B cell (primary cell): ENCODE measurements around the gene GPR176. TPM values are rescaled to one million over a fixed set of nuclear protein-coding genes. Genes with fewer than 3 reads are reported as not detected.

Experiments used
- ATAC-seq: fragments of 200-7000 bp; cut with Tn5 transposase; one replicate; pipeline ENCODE4 v1.10.0; 2021; ENCODE audit warnings: low read depth, mild to moderate bottlenecking, moderate number of reproducible peaks, moderate library complexity
- CTCF ChIA-PET: fragments of 350-600 bp; sonication (Branson Sonifier 250); formaldehyde crosslinking; loops from one replicate; lab custom pipeline; 2021; ENCODE audit warnings: antibody characterized with exemption, inconsistent platforms; lab: Charles Lee
- POLR2A ChIA-PET: fragments of 350-600 bp; sonication (Branson Sonifier 250); formaldehyde crosslinking; loops from one replicate; lab custom pipeline; 2021; ENCODE audit warnings: antibody characterized with exemption; lab: Charles Lee
- DNase-seq: peaks from one replicate; pipeline ENCODE4 v3.0.0; 2013
- H2AFZ ChIP-seq: 2 replicates; pipeline ENCODE4 v1.6.1; 2012; ENCODE audit warnings: mild to moderate bottlenecking, low read depth, low read length; ENCODE audit not compliant: insufficient read depth, poor library complexity, severe bottlenecking
- H3K27ac ChIP-seq, 2 donors: 1 replicate in 1 of 2; 2 replicates in 1 of 2; pipeline ENCODE4 v1.5.1; 2012 to 2013; ENCODE audit warnings: low read length in 2 of 2, mild to moderate bottlenecking in 2 of 2, moderate library complexity in 1 of 2
- H3K27me3 ChIP-seq, 4 experiments: fragments of 200-600 bp in 1 of 4; sonication (generic) in 1 of 4; replicated peaks in 1 of 4; 1 replicate in 2 of 4; 2 replicates in 2 of 4; pipeline versions ENCODE4 v1.6.1 to v1.7.0; 2013 to 2016; ENCODE audit warnings: low read length in 3 of 4, mild to moderate bottlenecking in 2 of 4, mixed read lengths in 1 of 4, moderate library complexity in 1 of 4; ENCODE audit not compliant: insufficient read depth in 4 of 4, control insufficient read depth in 3 of 4; ENCODE audit errors: control extremely low read depth in 1 of 4
- H3K36me3 ChIP-seq, 2 experiments: replicated peaks in 1 of 2; 1 replicate in 1 of 2; 2 replicates in 1 of 2; pipeline versions ENCODE4 v1.6.1 to v1.7.1; 2013; ENCODE audit warnings: low read length in 1 of 2; ENCODE audit not compliant: insufficient read depth in 2 of 2, control insufficient read depth in 1 of 2; ENCODE audit errors: control extremely low read depth in 1 of 2, extremely low read depth in 1 of 2
- H3K4me1 ChIP-seq, 2 donors: fragments of 200-600 bp in 1 of 2; sonication (generic) in 1 of 2; 1 replicate in 1 of 2; 2 replicates in 1 of 2; pipeline versions ENCODE4 v1.5.1 to v1.6.1; 2013 to 2017; ENCODE audit warnings: low read length in 2 of 2; ENCODE audit not compliant: control insufficient read depth in 2 of 2, insufficient read depth in 2 of 2
- H3K4me2 ChIP-seq: replicated peaks from 2 replicates; pipeline ENCODE3; 2012; ENCODE audit warnings: mild to moderate bottlenecking, low read depth, low read length; ENCODE audit not compliant: poor library complexity, severe bottlenecking
- H3K4me3 ChIP-seq, 5 experiments: fragments of 200-600 bp in 1 of 5; sonication (generic) in 1 of 5; 1 replicate in 3 of 5; 2 replicates in 2 of 5; pipeline versions ENCODE4 v1.5.1 to v1.7.0; 2011 to 2016; ENCODE audit warnings: low read length in 4 of 5, mild to moderate bottlenecking in 4 of 5, low read depth in 2 of 5, control low read depth in 1 of 5, moderate library complexity in 1 of 5; ENCODE audit not compliant: insufficient read depth in 1 of 5; ENCODE audit errors: control extremely low read depth in 1 of 5, extremely low read depth in 1 of 5
- H3K79me2 ChIP-seq: fragments of 200-600 bp; sonication (generic); one replicate; pipeline ENCODE4 v1.6.0; 2016; ENCODE audit warnings: low read length; ENCODE audit not compliant: control insufficient read depth, insufficient read depth
- H3K9ac ChIP-seq: fragments of 200-600 bp; sonication (generic); 2 replicates; pipeline ENCODE4 v1.6.1; 2017; ENCODE audit warnings: mild to moderate bottlenecking, low read length, moderate library complexity
- H3K9me3 ChIP-seq, 3 donors: one replicate each; pipeline versions ENCODE4 v1.6.1 to v1.7.1; 2013; ENCODE audit warnings: low read length in 2 of 3; ENCODE audit not compliant: control insufficient read depth in 2 of 3, insufficient read depth in 1 of 3; ENCODE audit errors: control extremely low read depth in 1 of 3
- H4K20me1 ChIP-seq: 2 replicates; pipeline ENCODE4 v1.6.0; 2012; ENCODE audit warnings: mild to moderate bottlenecking, low read length; ENCODE audit not compliant: insufficient read depth, control insufficient read depth, poor library complexity, severe bottlenecking
- H3K27ac Mint-ChIP-seq: one replicate; pipeline ENCODE4 v1.8.0; 2021; ENCODE audit warnings: mixed read lengths
- H3K27me3 Mint-ChIP-seq: one replicate; pipeline ENCODE4 v1.8.0; 2021; ENCODE audit warnings: mixed read lengths
- H3K4me1 Mint-ChIP-seq: one replicate; pipeline ENCODE4 v1.8.0; 2021; ENCODE audit warnings: mixed read lengths
- H3K4me3 Mint-ChIP-seq: one replicate; pipeline ENCODE4 v1.8.0; 2021; ENCODE audit warnings: mixed read lengths
- H3K9me3 Mint-ChIP-seq: one replicate; pipeline ENCODE4 v1.8.0; 2022; ENCODE audit warnings: mixed read lengths; ENCODE audit not compliant: insufficient read depth
- CTCF ChIP-seq: fragments of 200-600 bp; IDR thresholded peaks from one replicate; pipeline ENCODE4 v1.8.0; 2022; ENCODE audit warnings: antibody characterized with exemption, mild to moderate bottlenecking
- EZH2 ChIP-seq: IDR thresholded peaks from 2 replicates; pipeline ENCODE4 v1.6.1; 2012; ENCODE audit warnings: borderline replicate concordance, low read depth, mild to moderate bottlenecking, moderate library complexity, low read length; ENCODE audit not compliant: insufficient read depth, poor library complexity, severe bottlenecking
- WGBS: methylation state at CpG from one replicate; pipeline ENCODE4 v1.1.5; 2013; ENCODE audit warnings: missing lambda C conversion rate; ENCODE audit not compliant: insufficient coverage; 5-methylcytosine and 5-hydroxymethylcytosine counted together
- intact Hi-C: fragments of 100-400 bp; cut with micrococcal nuclease; formaldehyde crosslinking; loops from one replicate; pipeline ENCODE4 v1.10.0; 2022
- polyA plus RNA-seq: library from polyadenylated mRNA; depleted of rRNA; stranded (reverse); fragments of >200 nt; gene quantifications from 2 replicates; pipeline ENCODE4 v1.2.3, GENCODE V29; 2012
- total RNA-seq, 2 donors: library from RNA; stranded (reverse); fragments of 120-200 nt in 1 of 2; gene quantifications; 1 replicate in 1 of 2; 2 replicates in 1 of 2; pipeline versions ENCODE4 v1.2.3 to v1.2.4, GENCODE V29; 2013 to 2022

The GPR176 gene
- total and polyA plus RNA-seq, 2 donors (not counting 1 experiment from before 2014, with no cell fraction given): 0.07 to 0.30 TPM

- CTCF ChIA-PET: no interaction called here
Measured at GRCh38 chr15:39870537-39870936, 49.5 kb downstream of the GPR176 start.

More at GRCh38 chr15:39870537-39870936, 49.5 kb downstream of the GPR176 start:
- Histone ChIP-seq H3K9me3 (no peaks in the 10 kb centered on the region), H4K20me1 (no peaks in the 10 kb centered on the region), H3K9ac (no peak overlapping the region), H3K4me3 (no peak overlapping the region), H2AFZ (no peak overlapping the region), H3K27me3 (no peaks in the 10 kb centered on the region), H3K27ac (no peak overlapping the region), H3K4me1 (no peaks in the 10 kb centered on the region), H3K4me2 (no peak overlapping the region), H3K79me2 (no peaks in the 10 kb centered on the region), H3K36me3 (no peaks in the 10 kb centered on the region)
- H3K9me3 Mint-ChIP-seq: no peaks in the 10 kb centered on the region
- H3K27ac Mint-ChIP-seq: no peak overlapping the region
- intact Hi-C loops: no loop called here
- 100% methylated on average over 1 of the region's 2 CpGs for WGBS
- no peaks in the 10 kb centered on the region for H3K4me1 Mint-ChIP-seq
- POLR2A ChIA-PET: no interaction called here
- no peak for TF ChIP-seq CTCF
- no peak for TF ChIP-seq EZH2
- peaks cover 19% of the 10 kb centered on the region for H3K27me3 Mint-ChIP-seq
- no peak for DNase-seq
- no peak overlapping the region for H3K4me3 Mint-ChIP-seq
- no peak for ATAC-seq
